GM21447 (cell line): ENCODE measurements around the gene LHFPL6.
A peak's percentile ranks its signal among the peaks of the same experiment; 100 is the strongest.

ENCODE experiments used
- ATAC-seq: cut with Tn5 transposase; IDR thresholded peaks from one replicate; pipeline ENCODE4 v1.9.1; 2021; ENCODE audit not compliant: unreplicated experiment

Gene LHFPL6

DNA sequence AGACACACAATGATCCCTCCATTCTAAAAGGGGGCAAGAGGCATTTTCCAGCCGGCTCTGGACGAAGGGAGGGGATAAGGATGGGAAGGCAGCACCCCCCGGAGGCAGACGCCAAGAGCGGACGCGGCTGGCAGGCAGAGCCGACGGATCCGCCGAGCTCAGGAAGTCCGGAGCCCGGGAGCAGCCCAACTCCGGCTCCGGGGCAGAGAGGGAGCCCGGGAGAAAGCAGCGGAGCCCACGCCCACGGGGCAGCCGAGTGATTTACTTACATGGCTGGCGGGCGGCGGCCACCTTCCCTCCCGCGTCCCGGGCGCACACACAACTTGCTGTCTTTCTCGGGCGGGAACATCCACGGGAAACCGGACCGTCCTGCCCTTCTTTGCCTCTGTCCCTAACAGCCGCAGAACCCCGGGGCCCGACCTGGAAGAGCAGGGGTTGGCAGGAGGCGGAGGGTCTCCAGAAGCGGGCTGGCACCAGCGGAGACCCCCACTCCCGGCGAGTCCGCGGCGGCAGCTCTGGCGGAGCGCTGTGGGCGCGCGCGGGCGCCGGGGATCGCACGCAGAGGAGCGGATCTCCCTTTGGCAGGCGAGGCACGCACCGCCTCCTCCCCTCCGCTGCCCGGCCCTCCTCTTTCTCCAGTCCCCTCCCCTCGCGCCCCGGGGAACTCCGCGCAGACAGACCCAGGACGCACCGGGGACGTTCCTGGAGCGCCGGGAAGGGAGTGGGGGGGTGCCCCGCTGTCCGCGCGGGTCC lies at the start of gene LHFPL6:
LHFPL6 (minus strand) TSS at position 580 of the 753 bp plus-strand sequence.
- ATAC-seq = peak; percentile 91

DNA sequence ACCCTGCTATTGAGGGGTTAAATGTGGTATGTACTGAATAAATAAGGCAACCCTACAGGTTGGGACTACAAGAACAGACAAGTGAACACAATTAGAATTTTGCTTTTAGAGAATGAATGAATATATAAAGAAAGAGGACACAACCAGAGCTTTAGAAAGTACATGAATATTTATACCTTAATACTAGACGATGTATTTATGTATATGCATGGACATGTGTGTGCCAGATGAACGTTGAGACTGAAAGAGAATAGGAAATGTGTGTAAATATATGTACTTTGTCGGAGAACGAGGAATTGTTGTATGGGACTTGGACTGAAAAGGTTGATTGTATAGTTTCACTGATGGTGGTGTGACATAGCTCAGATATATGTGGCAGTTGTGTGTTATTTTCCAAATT lies 43.1 kb upstream of the LHFPL6 start:
- ATAC-seq = no peak

DNA sequence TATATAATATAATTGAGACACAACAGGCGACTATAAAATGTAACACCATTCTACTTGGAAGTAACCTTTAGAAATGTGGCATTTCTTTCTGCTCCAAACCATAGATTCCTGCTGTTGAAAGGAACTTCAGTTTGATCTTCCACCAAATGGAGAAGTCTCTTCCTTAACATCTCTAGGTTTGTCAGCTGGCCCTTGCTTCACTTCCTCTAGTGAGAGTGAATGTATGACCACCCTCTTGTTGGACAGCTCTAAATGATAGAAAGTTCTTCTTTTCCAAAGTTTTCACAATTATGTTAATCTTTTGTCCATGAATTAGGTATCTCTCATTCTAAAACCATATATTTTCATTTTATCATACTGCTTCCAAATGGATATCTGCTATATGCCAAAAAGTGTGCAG lies 38.7 kb upstream of the LHFPL6 start:
- no peak for ATAC-seq

DNA sequence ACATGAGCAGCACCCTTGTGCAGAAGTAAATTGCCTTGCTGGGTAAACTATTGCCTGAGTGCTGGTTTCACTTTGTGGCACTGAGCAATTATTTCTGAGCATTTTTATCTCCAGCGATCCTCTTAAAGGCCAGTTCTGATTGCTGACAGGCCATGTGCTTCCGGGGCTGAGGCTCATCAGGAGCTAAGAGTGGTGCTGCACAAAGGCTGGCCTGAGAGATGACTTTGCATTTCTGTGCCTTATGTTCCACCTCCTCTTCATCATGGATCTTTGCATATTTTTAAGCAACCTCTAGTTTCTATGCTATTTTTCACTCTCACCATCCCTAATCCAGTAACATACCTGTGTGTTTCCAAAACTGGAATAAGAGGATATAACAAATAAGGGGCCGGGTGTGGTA lies 34.9 kb upstream of the LHFPL6 start:
- ATAC-seq = no peak

DNA sequence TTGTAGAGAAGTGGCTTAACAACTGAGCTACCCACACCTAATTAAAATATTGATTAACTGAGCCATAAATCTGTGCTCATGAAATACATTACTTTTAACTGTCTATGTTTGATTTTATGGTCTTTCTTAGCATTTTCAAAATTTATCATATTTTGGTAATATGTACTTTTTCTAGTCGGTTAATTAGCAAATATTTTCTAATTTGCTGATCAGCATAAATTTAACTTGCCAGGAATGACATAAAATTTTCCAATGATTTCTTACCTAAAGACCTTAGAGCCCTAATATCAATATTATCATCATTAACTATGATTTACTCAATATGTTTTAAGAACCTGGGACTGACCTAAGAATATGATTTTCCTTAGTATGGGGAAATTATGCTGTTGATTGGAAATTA lies 32.6 kb upstream of the LHFPL6 start:
- no peak for ATAC-seq

DNA sequence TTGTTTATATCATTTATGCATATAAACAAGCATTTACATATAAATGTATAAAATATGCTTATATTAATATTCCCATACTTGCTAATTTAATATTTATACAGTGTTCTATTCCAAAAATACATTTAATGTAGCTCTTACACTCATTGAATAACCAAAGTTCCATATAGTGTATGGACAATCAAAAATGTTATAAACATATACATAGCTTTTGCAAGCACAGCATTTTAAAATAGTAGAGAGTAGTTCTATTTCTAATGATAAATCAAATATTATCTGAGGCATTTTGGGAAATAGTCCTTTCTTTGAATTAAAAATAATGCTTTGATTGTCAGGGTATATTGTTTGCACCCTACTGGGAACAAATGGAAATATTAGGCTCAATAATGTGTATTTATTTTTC lies 30.0 kb upstream of the LHFPL6 start:
- ATAC-seq = no peak

DNA sequence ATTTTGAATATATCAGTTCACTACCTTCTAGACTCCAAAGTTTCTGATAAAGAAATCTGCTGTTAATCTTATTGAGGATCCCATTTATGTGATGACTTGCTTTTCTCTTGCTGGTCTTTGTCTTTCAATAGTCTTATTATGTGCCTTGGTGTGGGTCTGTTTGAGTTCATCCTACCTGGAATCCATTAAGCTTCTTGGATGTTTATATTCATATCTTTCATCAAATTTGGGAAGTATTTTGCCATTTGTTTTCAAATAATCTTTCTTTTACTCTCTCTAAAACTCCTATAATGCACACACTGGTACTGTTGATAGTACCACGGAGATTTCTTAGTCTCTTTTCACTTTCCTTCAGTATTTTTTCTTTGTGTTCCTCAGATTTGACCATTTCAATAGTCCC lies 28.3 kb upstream of the LHFPL6 start:
- no peak for ATAC-seq

DNA sequence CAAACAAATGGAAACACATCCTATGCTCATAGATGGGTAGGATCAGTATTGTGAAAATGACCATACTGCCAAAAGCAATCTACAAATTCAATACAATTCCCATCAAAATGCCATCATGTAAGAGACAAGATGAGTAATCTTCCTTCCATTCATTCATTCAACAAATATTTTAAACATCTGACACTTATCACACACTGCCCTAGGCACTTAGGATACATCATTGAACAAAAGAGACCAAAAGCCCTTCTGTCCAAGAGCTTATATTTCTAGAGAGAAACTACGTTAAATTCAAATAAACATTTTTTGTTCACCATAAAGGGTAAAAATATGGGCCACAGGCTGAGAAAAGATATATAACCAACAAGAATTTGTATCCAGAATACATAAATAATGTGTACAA lies 20.5 kb upstream of the LHFPL6 start:
- ATAC-seq = no peak

DNA sequence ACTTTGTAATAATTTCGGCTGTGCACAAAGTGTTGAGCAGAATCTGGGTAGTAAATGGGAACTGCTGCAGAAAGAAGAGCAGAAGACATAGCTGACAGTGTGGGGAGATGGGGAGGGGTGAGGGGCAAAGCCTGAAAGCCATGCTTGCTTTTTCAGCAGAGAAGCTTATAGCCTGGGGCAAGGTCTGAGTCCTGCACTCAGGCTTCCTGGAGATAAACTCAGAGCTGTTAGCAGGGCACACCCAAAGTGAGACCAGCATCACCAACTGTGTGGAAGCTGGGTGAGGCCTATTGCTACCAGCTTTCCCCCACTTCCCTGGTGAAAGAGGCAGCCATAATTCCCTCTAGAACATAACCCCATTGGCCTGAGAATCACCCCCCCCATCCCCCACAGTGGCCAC lies 15.6 kb upstream of the LHFPL6 start:
- no peak for ATAC-seq

DNA sequence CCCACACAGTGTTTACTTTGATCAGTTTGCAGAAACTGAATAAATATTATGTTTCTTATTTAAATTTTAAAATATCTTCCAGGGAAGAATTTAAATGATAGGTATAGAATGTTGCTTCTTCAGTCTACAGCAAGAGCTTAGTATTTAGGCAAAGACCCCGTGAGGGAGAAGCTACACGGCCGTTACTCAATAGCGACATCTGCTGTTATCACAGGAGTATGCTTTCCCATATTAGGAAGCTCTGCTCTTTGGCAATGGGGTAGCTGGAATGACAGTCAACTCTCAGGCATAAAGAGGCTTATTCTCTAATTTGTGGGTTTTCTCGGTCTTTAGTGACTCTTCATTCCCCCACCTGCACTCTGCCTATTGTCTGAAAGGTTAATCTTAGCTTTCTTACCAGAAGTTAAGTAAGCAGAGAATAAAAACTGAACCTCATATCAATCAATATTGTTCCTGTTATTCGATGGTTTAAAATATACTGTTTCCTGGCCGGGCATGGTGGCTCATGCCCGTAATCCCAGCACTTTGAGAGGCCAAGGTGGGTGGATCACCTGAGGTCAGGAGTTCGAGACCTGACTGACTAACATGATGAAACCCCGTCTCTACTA lies 13.2 kb upstream of the LHFPL6 start:
- ATAC-seq = peak; percentile 75

DNA sequence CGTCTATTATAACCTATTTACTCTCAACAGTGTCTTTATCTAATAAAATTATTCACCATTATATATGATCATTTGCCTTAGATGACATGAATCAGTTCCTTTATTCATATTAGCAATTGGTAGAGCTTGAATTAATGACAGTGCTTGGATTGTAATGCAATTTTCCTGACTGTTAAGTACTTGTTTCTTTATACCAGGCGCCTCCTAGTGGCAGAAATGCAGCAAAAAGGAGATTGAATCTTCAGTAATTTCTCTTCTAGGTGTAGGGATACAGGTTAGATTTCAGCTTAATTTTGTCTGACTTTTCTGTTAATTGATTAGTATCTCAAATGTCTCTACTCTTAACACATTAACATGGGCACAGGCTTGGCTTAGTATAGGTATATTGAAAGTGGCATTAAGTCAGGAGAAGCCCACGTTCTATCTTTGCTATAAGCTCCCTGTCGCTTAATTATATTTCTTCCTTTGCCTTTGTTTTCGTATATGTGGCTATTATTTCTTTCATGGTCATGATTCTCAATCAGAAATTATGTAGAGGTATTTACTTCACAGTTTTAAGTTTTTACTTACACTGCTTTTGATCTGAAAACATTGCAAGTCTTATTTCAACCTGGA lies 9.1 kb upstream of the LHFPL6 start:
- ATAC-seq = no peak

DNA sequence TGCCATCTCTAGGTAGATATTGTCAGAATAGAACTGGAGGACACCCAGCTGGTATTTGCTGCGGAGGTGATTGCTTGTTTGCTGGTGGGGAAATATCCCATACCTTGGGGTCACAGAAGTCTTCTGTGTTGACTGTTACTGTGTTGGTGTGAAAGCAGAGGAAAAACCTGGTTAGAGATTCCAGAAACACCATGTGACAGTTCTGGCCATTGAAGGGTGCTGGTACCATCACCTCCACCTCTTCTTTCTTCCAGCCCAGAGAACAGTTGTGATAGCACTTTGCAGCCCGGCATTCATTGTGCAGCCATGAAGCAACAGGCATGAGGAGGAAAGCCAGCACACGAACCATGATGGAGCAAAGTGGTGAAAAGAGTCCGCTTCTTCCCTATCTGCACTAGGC lies 4.9 kb upstream of the LHFPL6 start:
- ATAC-seq = no peak

DNA sequence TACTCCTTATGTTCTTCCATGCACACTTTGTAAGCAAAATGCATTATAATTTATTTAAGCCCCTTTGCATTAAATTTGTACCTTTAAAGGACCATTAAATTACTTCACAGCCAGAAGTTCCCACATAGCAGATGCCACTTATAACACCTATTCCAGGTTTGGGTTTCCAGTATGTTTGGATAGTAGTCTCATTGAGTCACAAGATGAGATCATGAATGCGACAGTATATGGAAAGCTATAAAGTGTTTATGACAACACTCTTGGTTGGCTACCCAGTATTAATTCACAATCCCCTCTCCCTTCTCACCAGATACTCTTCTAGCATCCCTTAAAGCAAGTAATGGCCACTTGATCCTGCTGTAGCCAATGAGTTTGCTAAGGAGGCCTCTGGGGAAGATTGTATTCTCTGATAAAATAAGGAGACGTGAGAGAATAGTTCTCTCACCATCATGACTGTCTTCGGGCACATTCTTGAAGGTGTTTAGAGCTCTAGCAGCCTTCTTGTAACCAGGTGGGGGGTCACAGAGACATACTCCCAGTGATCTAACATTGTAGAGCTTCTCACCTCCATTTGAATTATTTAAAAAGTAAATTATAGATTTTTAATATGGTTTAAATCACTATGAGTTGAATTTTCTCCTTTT lies 2.8 kb upstream of the LHFPL6 start:
- ATAC-seq = no peak

DNA sequence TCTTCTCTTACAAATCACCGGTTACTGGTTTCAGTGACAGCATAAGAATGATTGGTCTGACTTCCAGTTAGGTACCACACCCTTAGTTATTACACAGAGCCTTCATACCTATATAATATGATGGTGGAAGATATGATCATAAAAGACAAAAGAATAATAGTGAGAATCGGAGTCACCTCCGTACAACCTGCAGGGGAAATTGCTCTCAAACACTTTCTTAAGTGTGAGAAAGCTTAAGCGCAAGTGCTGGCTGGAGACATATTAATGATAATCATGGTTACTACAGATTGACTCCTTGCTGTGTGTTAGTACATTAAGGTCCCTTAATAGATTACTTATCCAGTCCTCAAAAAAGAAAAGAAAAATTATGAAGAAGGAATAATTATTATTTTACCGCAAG lies 1.8 kb upstream of the LHFPL6 start:
- no peak for ATAC-seq

DNA sequence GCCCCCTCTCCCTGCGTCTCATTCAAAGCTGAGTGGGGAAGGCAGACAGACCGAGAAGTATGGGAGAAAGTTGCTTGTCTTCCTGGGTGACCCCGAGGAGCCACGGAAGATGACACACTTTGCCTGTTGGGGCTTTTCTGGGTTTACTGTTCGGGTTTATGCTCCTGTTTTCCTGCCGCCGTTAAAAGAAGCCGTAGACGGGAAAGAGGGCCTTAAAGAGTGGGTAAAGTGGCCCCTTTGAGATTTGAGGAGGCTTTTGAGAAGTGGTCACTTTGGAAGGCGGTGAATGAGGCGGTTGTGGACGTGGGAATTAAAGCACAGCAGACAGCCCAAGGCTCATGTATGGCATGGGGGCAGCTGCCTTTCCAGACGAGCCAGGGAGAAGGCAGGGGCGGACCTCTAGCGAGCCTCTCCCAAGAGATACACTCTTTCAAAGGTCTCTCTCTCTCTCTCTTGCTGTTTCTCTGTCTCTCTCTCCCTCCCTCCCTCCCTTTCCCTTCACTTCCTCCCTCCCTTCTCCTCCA lies 493 bp upstream of the LHFPL6 start:
- ATAC-seq = peak; percentile 37

DNA sequence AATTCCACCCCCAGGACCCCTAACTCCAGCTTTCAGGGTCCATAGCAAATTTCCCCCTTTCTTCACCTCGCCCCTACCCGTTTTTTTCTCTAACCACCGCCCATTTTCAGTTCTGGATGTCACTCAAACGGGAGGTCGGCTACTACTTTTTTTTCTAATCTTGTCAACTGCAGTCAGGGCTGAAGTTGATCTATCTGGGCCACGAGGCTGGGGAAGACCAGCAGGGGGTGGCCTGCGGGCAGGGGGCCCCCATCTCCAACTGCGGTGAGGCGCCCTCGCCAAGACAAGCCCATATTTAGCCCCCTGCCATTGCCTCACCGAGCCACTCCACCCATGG lies 748 bp downstream of the LHFPL6 start:
- ATAC-seq = peak; percentile 32

DNA sequence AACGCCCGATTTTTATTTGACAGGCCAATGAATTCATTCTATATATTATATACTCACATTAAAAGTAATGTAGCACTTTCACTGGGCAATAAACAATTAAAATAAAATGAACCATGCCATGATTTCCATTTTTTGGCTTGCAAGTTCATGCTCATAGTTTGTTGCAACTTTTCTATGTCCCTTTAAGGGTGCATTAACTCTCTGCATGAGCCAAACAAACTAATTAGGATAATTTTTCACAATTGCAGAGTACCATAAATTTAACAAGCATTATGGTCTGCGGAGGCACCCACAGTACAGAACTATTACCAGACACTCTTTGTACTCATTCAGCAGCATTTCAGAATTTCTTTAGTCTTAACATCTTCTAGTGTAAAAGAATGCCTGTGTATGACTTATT lies 1.4 kb downstream of the LHFPL6 start:
- ATAC-seq = no peak

DNA sequence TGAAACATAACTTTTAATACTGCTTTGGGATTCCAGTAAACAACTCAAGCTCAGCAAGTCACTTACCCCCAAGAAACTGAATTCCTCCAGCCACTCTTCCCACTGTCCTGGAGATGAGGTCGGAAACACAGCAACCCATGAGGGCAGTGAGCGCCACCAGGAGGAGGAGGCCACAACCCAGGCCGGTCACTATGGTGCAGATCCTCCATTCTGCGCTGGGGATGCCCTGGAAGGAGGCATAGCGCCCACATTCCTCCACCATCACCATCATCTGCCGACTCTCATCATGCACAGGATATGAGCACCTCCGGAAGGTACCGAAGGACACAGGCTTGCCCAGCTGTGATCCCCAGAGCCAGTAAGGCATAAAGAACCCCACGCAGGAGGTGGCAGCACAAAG lies 2.2 kb downstream of the LHFPL6 start:
- ATAC-seq = no peak

DNA sequence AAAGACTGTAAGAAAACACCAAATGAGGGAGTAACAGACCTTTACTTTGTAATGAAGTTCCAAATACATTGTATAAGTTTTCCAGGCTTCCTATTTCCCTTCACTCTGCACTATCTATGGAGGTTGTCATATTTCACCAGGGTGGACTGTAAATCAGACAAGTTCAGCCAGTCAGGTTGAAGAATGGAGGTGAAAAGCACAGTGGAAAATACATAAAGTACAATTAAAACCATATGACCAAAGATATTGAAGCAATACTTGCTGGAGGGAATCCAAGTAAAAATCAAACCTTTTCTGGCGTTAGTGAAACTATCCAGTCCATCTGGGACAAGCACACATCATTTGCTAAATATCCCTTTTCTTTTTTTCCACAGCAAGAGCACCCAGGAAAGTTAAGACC lies 3.2 kb downstream of the LHFPL6 start:
- ATAC-seq = no peak

DNA sequence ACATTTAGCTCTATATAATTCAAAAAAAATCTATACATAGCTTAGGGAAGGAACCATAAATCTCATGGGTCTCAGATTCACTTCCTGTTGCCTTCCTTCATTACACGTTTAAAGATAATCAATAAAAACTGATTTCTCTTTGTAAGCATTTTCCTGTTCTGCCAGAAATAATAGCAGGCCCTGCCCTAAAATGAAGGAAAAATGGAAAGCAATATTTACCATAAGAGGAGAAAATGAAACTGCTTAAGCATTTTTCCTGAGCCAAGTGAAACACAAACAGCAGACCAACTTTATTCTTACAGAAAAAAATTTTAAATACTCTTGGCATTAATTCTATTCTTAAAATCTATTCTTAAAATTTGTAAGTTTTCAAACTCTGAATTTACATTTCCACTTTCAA lies 4.0 kb downstream of the LHFPL6 start:
- ATAC-seq = no peak

DNA sequence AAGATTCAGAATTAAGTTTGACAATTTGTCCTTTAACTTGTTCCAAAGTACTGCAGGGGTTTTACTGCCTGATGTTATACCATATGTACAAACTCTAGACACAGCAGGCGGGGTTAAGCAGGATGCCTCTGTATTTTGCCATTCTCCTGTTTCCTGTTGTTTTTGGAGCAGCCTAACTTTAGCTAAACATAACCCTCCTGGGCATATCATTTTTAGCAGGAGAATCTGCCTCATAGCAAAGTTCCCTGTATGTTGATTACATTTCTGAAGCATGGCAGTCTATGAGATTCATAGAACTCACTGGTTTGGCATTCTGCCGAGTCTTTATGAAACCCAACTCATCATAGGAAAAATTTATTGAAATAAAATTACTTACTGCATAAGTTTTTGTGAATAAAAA lies 5.2 kb downstream of the LHFPL6 start:
- ATAC-seq = no peak

DNA sequence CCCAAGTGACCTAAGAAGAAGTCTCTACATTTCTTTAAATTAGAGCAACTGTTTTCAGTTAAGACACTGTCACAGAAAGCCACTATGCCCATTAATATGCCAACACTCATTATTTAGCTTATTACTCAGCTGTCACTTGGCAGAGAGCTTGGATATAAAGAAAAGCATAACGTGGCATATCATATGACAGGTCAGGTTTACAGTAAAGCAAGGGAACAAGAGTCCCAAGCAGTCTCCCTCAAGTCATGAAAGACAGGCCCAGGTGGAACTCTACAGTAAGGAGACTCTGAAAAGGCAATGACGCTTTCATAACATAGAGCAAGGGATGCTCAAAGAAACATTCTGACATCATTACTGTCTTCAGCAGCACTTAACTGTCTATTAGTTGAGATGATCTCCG lies 6.3 kb downstream of the LHFPL6 start:
- no peak for ATAC-seq
